ENCODE results near the gene KRTAP4-9.

DNA sequence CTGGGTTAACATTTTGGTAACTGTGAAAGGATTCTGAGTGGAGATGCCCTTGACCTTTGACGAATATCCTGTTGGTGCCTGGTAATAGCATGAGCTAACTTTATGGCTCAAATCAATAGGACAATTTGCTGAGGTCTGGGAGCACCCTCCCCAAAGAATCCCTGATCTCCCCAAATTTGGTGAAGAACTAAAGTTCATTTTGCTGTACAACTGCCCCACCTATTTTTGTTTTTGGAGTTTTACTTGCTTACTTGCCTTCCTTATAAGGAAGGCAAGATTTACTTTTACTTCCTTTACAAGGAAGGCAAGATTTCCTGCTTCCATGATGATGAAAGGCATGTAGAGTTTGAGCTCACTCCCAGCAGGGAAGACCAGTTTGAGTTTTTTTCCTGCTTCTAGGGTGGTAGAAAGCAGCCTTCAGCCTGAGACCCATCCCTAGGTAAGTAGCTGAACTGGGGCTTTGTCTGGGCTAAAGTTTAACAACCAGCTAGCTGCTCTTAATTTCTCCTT is 2.8 kb downstream of the KRTAP4-9 start:
- no peak for TF ChIP-seq EGR1 (IDR thresholded peaks at IDR 0.05; ENCODE audit: low read depth)
- TF ChIP-seq, protein P1, sequence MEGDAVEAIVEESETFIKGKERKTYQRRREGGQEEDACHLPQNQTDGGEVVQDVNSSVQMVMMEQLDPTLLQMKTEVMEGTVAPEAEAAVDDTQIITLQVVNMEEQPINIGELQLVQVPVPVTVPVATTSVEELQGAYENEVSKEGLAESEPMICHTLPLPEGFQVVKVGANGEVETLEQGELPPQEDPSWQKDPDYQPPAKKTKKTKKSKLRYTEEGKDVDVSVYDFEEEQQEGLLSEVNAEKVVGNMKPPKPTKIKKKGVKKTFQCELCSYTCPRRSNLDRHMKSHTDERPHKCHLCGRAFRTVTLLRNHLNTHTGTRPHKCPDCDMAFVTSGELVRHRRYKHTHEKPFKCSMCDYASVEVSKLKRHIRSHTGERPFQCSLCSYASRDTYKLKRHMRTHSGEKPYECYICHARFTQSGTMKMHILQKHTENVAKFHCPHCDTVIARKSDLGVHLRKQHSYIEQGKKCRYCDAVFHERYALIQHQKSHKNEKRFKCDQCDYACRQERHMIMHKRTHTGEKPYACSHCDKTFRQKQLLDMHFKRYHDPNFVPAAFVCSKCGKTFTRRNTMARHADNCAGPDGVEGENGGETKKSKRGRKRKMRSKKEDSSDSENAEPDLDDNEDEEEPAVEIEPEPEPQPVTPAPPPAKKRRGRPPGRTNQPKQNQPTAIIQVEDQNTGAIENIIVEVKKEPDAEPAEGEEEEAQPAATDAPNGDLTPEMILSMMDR (IDR thresholded peaks at IDR 0.05 in 2 of 3, conservative IDR thresholded peaks at IDR 0.05 in 1 of 3; ENCODE audit: borderline replicate concordance in 1 of 3, insufficient read depth in 1 of 3, low read depth in 2 of 3, low read length in 2 of 3) = no peak
- TF ChIP-seq, protein P2, sequence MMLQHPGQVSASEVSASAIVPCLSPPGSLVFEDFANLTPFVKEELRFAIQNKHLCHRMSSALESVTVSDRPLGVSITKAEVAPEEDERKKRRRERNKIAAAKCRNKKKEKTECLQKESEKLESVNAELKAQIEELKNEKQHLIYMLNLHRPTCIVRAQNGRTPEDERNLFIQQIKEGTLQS (IDR thresholded peaks at IDR 0.05) = no peak
- no peak for TF ChIP-seq YY1 (IDR thresholded peaks at IDR 0.05; ENCODE audit: extremely low read depth, insufficient replicate concordance, low read depth, low read length)
